ELR (cell line): ENCODE measurements around the gene METTL16.

Source experiments
- DNase-seq: peaks from one replicate; pipeline ENCODE4 v3.0.0-alpha.2; 2015; ENCODE audit warnings: low read depth

METTL16 gene

GRCh38 chr17:2395258-2396181 lies 116.2 kb downstream of the METTL16 start:
- peak; percentile 66 for DNase-seq

- DNase-seq = no peak
These were observed 116.9 kb downstream of the METTL16 start for GRCh38 chr17:2394775-2395201.

GRCh38 chr17:2393954-2394749 lies 117.5 kb downstream of the METTL16 start:
- no peak for DNase-seq

- DNase-seq = peak; percentile 93
These were observed 118.3 kb downstream of the METTL16 start for GRCh38 chr17:2393174-2393953.

- DNase-seq = peak; percentile 95
These were observed 119.2 kb downstream of the METTL16 start for GRCh38 chr17:2392252-2393173.

- DNase-seq = no peak
These were observed 120.0 kb downstream of the METTL16 start for GRCh38 chr17:2391597-2392251.

- no peak for DNase-seq
These were observed 121.4 kb downstream of the METTL16 start for GRCh38 chr17:2390199-2390836.

- DNase-seq = peak; percentile 38
These were observed 123.0 kb downstream of the METTL16 start for GRCh38 chr17:2388683-2389055.

- DNase-seq = no peak
These were observed 123.5 kb downstream of the METTL16 start for GRCh38 chr17:2388020-2388682.

GRCh38 chr17:2387086-2388019 lies 124.3 kb downstream of the METTL16 start:
- no peak for DNase-seq

- no peak for DNase-seq
These were observed 125.1 kb downstream of the METTL16 start for GRCh38 chr17:2386400-2387085.

DNA sequence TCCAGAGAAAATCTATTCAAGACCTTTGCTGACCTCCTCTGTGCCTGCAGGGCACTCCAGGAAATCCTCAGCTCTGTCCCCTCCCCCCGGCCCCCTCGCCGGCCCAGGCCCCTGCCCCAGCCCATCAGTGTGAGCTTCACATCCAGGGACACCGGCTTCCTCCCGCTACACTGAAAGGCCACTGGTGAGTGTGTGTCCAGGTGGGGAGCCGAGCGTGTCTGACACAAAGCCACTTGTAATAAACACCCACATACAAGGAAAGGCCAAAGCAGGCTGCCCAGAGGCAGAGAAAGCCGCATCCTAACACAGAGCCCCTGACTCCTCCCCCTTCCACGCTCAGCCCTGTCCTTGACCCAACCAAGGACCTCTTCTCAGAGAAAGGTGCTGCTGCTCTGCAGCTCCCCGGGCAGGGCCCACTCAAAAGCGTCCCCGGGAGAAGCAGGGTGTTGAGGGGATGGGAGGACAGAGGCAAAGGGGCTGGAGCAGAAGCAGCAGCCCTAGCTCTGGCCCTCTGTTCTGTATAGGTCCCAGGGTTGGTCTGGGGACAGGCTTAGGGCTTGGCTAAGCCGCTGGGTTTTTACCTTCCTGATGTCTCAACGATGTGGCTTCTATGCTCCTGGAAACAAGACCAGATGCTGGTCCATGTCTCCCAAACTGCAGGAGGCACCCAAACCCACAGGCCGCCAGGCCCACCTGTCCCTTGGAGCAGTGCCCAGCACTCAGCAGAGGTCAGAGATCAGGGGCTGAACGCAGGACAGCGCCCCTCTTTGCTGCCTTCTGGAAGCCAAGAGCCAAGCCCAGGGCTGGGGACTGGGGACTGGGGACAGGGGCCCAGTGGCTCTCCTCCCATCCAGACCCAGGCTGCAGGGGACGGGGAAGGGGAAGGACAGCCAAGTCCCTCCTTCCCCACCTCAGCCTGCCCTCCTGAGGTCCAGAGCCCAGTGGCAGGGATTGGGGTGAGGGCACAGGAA lies 126.2 kb downstream of the METTL16 start:
- no peak for DNase-seq

DNA sequence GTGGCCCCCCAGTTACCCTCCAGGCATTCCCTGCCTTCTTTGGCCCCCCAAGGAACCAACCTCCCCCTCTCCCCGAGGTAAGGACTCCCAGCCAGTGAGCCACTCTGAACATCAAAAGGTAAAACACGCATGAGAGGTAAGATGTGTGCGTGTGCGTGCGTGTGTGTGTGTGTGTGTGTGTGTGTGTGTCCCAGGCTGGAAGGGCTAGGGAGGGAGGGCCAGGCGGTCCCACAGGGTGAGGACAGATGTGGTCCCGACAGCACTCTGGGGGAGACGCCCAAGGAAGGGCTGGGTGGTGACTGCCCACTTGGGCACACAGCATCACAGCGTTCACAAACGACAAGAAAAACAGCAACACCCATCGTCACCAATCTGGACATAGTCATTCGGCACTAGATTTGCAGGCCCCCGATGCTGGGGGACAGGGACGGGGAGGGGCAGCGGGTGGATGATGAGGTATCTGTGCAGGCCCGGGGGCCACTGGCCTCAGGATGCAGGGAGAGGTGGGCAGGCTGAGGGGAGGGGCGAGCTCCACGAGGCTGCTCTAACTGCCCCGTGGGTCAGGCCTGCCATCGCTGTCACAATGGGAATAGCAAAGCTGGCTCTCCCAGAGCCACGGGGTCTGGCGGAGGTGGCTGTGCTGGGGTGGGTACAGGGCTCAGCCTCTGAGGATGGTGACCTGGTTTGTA lies 127.1 kb downstream of the METTL16 start:
- DNase-seq = no peak

GRCh38 chr17:2383628-2384167 lies 128.0 kb downstream of the METTL16 start:
- no peak for DNase-seq

GRCh38 chr17:2380950-2381649 lies 130.6 kb downstream of the METTL16 start:
- DNase-seq = no peak
